CD4-positive, alpha-beta T cell treated with Interleukin-4 for 4 hours (primary cell): ENCODE results near the gene TMEM255B.

ENCODE experiments used
- DNase-seq: peaks from one replicate; pipeline ENCODE4 v3.0.0-alpha.2; 2020

The TMEM255B gene

GRCh38 chr13:113758651-113759524 lies at the start of gene TMEM255B:
Gene TMEM255B (plus strand): TSS chr13:113759226. CDS start chr13:113759270, 44 bp downstream.
- DNase-seq: peak; percentile 48

DNA sequence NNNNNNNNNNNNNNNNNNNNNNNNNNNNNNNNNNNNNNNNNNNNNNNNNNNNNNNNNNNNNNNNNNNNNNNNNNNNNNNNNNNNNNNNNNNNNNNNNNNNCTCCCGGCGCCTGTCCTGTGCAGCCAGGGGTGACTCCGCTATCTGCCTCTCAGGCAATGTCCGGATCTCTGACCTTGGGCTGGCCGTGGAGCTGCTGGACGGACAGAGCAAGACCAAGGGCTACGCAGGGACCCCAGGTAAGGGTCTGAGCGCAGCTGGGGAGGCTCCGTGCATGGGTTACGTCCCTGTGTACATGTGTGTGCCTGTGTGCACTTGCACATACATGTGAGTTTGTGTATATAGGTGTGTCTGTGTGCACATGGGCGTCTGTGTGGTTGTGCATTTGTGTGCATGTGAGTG lies 36.1 kb upstream of the TMEM255B start:
- DNase-seq: no peak

- no peak for DNase-seq
Measured at GRCh38 chr13:113723410-113724015, 35.5 kb upstream of the TMEM255B start.

DNA sequence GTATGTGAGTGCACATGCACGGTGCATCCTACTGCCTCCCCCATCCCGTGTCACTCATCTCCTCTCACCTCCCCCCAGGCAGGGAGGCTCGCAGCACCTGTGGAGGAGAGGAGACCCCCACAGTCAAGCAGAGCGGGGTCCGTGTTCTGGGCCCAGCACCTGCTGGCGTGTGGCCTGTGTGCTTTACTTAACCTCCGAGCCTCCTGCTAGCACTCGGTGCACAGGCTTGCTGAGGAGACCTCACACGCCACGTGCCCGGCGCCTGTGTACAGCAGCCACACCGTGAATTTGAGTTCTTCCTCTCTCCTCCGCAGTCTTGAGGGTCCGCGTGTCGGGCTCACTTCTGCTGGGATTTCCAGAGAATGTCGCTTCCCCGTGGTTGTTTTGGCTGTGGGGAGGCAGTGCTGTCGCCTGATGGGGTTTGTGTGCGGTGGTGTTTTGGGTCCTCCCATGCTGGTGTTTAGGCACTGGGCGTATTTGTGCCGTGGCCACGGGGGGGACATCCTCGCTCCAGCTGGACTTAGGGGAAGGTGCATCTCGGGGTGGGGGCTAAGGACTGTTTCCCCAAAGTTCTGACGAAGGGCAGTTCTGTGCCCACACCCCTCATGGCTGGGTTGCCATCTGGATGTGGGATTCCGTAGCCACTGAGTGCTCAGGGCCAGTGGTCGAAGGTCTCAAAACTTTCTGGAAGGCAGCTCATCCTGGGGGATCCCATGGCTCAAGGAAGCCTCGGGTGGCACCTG lies 34.8 kb upstream of the TMEM255B start:
- DNase-seq: no peak

- peak; percentile 86 for DNase-seq
Measured at GRCh38 chr13:113724780-113725315, 34.2 kb upstream of the TMEM255B start.

DNA sequence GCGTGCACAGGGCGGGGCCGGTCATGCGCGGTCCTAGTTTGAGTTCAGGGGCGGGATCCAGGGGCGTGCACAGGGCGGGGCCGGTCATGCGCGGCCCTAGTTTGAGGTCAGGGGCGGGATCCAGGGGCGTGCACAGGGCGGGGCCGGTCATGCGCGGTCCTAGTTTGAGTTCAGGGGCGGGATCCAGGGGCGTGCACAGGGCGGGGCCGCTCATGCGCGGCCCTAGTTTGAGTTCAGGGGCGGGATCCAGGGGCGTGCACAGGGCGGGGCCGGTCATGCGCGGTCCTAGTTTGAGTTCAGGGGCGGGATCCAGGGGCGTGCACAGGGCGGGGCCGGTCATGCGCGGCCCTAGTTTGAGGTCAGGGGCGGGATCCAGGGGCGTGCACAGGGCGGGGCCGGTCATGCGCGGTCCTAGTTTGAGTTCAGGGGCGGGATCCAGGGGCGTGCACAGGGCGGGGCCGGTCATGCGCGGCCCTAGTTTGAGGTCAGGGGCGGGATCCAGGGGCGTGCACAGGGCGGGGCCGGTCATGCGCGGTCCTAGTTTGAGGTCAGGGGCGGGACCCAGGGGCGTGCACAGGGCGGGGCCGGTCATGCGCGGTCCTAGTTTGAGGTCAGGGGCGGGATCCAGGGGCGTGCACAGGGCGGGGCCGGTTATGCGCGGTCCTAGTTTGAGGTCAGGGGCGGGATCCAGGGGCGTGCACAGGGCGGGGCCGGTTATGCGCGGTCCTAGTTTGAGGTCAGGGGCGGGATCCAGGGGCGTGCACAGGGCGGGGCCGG lies 33.5 kb upstream of the TMEM255B start:
- peak; percentile 49 for DNase-seq

DNA sequence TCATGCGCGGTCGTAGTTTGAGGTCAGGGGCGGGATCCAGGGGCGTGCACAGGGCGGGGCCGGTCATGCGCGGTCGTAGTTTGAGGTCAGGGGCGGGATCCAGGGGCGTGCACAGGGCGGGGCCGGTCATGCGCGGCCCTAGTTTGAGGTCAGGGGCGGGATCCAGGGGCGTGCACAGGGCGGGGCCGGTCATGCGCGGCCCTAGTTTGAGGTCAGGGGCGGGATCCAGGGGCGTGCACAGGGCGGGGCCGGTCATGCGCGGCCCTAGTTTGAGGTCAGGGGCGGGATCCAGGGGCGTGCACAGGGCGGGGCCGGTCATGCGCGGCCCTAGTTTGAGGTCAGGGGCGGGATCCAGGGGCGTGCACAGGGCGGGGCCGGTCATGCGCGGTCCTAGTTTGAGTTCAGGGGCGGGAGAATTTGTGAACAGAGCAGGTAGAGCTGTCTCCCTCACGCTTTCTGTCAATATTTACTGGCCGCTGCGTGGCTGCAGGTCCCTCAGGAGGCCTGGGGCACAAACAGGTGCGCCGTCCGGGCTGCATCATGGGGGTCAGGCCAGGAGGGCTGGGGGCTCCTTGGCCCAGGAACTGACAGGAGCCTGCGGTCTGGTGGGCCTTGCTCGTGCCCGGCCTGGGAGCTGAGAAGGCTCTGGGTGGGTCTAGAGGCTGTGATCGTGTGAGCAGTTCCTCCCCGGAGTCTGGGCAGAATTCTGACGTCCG lies 32.8 kb upstream of the TMEM255B start:
- DNase-seq: peak; percentile 18

- DNase-seq: no peak
Measured at GRCh38 chr13:113726961-113727411, 32.0 kb upstream of the TMEM255B start.

- DNase-seq: no peak
Measured at GRCh38 chr13:113728571-113729054, 30.4 kb upstream of the TMEM255B start.

DNA sequence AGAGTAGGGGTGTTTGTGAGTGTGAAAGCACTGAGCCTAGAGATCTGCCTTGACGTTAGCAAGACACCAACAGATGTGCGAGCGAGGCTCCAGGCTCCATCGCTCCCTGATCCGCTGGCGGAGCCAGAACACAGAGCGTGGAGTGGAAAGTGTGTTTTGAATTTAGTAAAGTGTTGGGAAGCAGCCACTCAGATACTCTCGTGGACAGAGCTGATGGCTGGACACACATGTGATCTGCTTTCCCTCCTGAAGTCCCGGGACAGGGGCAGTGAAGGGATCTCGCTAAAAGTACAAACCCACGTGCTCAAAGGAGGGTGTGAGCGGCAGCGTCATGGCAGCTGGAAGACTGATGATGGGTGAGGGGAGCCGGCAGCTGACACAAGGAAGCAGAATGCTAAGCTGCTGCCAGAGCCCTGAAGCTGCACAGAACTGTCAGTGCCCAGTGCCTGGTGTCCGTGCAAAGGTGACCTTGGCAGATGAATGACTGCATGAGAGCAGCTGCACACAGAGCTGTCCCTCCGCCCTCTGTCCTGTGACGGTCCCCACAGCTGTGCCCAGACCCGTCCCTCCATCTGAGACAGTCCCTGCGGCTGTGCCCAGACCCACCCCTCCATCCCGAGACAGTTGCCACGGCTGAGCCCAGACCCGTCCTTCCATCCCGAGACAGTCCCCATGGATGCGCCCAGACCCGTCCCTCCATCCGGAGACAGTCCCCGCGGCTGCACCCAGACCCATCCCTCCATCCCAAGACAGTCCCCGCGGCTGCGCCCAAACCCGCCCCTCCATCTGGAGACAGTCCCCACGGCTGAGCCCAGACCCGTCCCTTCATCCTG lies 29.6 kb upstream of the TMEM255B start:
- no peak for DNase-seq

DNA sequence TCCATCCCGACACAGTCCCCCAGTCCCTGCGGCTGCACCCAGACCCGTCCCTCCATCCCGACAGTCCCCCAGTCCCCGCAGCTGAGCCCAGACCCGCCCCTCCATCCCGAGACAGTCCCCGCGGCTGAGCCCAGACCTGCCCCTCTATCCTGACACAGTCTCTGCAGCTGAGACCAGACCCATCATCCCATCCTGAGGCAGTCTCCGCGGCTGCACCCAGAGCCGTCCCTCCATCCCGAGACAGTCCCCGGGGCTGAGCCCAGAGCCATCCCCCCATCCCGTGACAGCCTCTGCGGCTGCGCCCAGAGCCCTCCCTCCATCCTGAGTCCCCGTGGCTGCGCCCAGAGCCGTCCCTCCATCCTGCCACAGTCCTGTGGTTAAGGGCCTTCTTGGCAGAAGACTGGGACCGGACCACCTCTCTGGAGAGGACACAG lies 28.8 kb upstream of the TMEM255B start:
- DNase-seq: no peak

DNA sequence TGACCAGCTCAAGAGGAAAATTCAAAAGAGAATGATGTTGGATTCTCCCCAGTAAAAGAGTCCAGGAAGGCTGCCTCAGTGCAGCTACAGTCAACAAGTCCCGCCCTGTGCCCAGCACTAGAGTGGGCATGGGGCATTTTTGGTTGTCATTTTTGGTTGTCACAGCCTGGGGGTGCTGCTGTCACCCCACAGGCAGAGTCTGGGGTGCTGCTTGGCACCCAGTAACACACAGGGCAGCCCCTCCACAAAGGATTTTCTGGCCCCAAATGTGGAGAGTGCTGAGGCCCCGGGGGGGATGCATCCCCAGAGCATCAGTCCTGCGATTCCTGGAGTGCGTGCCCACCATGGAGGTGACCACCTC lies 28.2 kb upstream of the TMEM255B start:
- DNase-seq: no peak

- DNase-seq: no peak
Measured at GRCh38 chr13:113731192-113732175, 27.5 kb upstream of the TMEM255B start.

DNA sequence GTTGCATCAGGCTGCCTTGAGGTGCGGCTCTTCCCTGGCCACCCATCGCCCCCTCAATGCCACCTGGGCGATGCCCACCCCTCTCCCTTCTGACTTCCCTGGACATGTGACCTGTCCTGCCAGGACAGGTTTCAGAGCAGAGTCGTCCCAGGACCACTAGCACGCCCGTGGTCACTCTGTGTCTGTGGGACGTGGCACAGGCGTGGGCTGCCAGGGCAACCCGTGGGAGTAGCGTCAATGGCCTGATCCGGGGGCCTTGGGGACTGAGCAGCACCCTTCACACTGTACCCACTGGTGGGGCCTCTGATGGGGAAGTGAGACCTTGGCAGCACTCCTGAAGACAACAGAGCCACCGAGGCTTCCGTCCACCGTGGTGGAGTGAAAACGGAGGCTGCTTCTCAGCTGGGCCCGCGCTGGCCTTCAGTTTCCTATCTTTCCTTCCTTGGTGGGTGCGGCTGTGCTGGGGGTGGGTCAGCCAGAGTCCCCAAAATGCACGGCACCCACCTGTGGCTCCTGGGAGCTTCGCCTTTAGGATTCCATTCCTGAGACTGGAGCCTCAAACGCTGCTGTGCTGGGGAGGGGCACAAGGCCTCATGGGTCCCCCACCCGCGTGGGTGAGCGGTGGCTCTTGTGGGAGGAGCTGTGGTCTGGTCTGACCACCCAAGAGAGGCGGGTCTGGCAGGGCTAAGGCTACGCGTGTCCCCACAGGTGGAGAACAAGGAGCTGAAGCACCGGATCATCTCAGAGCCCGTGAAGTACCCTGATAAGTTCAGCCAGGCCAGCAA lies 26.7 kb upstream of the TMEM255B start:
- DNase-seq: no peak

- DNase-seq: no peak
Measured at GRCh38 chr13:113732961-113733950, 25.8 kb upstream of the TMEM255B start.

GRCh38 chr13:113734099-113734825 lies 24.8 kb upstream of the TMEM255B start:
- DNase-seq: no peak

- DNase-seq: no peak
Measured at GRCh38 chr13:113734826-113735125, 24.2 kb upstream of the TMEM255B start.
